Karpas-422 (cell line): ENCODE data around the gene COG7. TPM values are rescaled to one million over a fixed set of nuclear protein-coding genes. Genes with fewer than 3 reads are reported as not detected.
"Not testable (repeated sequence)": the region's sequence is repeated elsewhere in the genome, so short reads cannot be mapped to it uniquely, and the experiment has no call there.

Experiments used
- DNase-seq: peaks from one replicate; pipeline ENCODE4 v3.0.0-alpha.2; 2015
- H2AFZ ChIP-seq: fragments of 200-600 bp; sonication (generic); 2 replicates; pipeline ENCODE4 v1.6.1; 2014; ENCODE audit warnings: antibody characterized with exemption, low read length, mixed read lengths
- H3K27ac ChIP-seq: fragments of 200-600 bp; sonication (generic); 2 replicates; pipeline ENCODE4 v1.5.1; 2014; ENCODE audit warnings: mild to moderate bottlenecking, low read length, moderate library complexity
- H3K27me3 ChIP-seq: fragments of 200-600 bp; sonication (generic); 2 replicates; pipeline ENCODE4 v1.6.1; 2014; ENCODE audit warnings: low read length, mixed read lengths
- H3K36me3 ChIP-seq: fragments of 200-600 bp; sonication (generic); 2 replicates; pipeline ENCODE4 v1.6.1; 2014; ENCODE audit warnings: low read length, mixed read lengths; ENCODE audit not compliant: insufficient read depth
- H3K4me1 ChIP-seq: fragments of 200-600 bp; sonication (generic); 2 replicates; pipeline ENCODE4 v1.6.1; 2014; ENCODE audit warnings: mild to moderate bottlenecking, low read length, mixed read lengths
- H3K4me2 ChIP-seq: fragments of 200-600 bp; sonication (generic); 2 replicates; pipeline ENCODE4 v1.6.1; 2014; ENCODE audit warnings: low read length, low read depth, mild to moderate bottlenecking; ENCODE audit not compliant: poor library complexity, severe bottlenecking
- H3K4me3 ChIP-seq: fragments of 200-600 bp; sonication (generic); 2 replicates; pipeline ENCODE4 v1.5.1; 2014; ENCODE audit warnings: mild to moderate bottlenecking, antibody characterized with exemption, low read length, mixed read lengths
- H3K79me2 ChIP-seq: fragments of 200-600 bp; sonication (generic); 2 replicates; pipeline ENCODE4 v1.6.1; 2014; ENCODE audit warnings: mild to moderate bottlenecking, low read length, mixed read lengths
- H3K9ac ChIP-seq: fragments of 200-600 bp; sonication (generic); 2 replicates; pipeline ENCODE4 v1.6.0; 2014; ENCODE audit warnings: low read length
- H3K9me2 ChIP-seq: fragments of 200-600 bp; sonication (generic), shearing (Covaris generic); replicated peaks from 2 replicates; pipeline ENCODE4 v1.6.0; 2014; ENCODE audit warnings: mild to moderate bottlenecking, low read length, moderate library complexity; ENCODE audit not compliant: insufficient read depth
- H3K9me3 ChIP-seq: fragments of 300-700, 200-600 bp; sonication (generic); 2 replicates; pipeline ENCODE4 v1.6.1; 2014; ENCODE audit warnings: low read length, mixed read lengths
- H4K20me1 ChIP-seq: fragments of 200-600 bp; sonication (generic); 2 replicates; pipeline ENCODE4 v1.6.1; 2014; ENCODE audit warnings: mild to moderate bottlenecking, antibody characterized with exemption, low read length, low read depth; ENCODE audit not compliant: insufficient read depth
- total RNA-seq: library from RNA; depleted of rRNA; stranded (reverse); fragments of >200 nt; shearing (Covaris generic); gene quantifications from 2 replicates; pipeline ENCODE4 v1.2.3, GENCODE V29; 2014; ENCODE audit warnings: low replicate concordance

Gene COG7
- total RNA-seq, 1 experiment from 2014 or later: 18.6 TPM

DNA sequence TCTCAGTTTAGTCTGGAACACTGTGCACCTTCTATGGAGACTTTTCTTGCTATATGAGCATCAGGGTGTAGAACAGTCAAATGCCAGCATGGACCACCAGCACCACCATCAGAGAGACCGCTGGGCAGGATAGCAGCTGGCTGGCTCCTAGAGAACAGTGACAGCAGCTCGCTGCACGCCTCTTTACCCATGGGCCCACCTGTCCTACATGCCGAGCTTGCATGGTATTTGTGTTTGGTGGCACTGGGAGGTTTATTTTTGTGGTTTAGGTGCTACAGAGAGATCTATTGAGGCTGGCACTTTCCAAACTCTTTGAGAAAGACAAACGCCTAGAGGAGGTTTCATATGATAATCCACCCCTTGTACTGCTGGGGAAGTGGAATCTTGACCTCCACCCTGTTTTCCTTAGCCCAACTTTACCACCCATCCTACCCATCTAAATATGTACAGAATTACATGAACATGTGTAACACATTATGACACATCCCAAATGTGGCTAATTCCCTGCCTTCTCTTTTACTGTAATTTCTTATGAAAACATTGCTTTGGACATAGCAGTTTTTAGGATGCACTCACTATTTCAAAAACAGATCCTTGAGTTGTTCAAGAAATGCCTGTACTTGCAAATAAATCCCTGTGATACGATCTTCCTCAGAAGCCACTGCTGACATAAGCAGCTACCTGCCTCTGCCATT is 46.3 kb downstream of the COG7 start:
- no peak overlapping the region for H2AFZ ChIP-seq
- H3K9me3 ChIP-seq: no peaks in the 10 kb centered on the region
- H3K9me2 ChIP-seq: no peaks in the 10 kb centered on the region
- no peaks in the 10 kb centered on the region for H4K20me1 ChIP-seq
- no peaks in the 10 kb centered on the region for H3K36me3 ChIP-seq
- H3K4me1 ChIP-seq: no peaks in the 10 kb centered on the region
- no peaks in the 10 kb centered on the region for H3K27me3 ChIP-seq
- no peak for DNase-seq
- H3K4me3 ChIP-seq: no peak overlapping the region
- H3K79me2 ChIP-seq: no peaks in the 10 kb centered on the region
- no peak overlapping the region for H3K27ac ChIP-seq
- H3K4me2 ChIP-seq: no peak overlapping the region
- no peak overlapping the region for H3K9ac ChIP-seq

DNA sequence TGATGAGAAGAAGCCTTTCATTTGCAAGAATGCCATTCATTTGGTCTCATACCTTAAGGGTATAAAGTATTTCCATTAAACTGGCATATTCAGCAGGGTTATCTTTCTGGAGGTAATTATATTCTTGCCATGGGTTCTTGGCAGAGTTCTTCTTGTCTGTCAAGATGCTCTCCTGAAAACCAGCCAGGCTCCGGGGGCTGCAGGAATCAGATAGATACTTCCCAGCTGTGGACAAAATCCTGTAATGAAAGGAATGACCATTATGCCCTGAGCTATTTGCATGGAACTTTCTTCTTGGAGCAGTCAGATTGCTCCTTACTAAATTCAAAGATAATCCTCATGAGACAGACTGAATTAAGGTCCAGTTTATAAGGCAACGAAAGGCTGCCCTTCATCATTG is 47.0 kb downstream of the COG7 start:
- H3K4me1 ChIP-seq: no peaks in the 10 kb centered on the region
- no peak overlapping the region for H3K4me3 ChIP-seq
- H3K27ac ChIP-seq: no peak overlapping the region
- no peaks in the 10 kb centered on the region for H3K27me3 ChIP-seq
- H3K4me2 ChIP-seq: no peak overlapping the region
- no peaks in the 10 kb centered on the region for H3K79me2 ChIP-seq
- H3K9ac ChIP-seq: no peak overlapping the region
- no peak for DNase-seq
- H3K9me2 ChIP-seq: no peaks in the 10 kb centered on the region
- no peaks in the 10 kb centered on the region for H3K36me3 ChIP-seq
- H2AFZ ChIP-seq: no peak overlapping the region
- H4K20me1 ChIP-seq: no peaks in the 10 kb centered on the region
- no peaks in the 10 kb centered on the region for H3K9me3 ChIP-seq

DNA sequence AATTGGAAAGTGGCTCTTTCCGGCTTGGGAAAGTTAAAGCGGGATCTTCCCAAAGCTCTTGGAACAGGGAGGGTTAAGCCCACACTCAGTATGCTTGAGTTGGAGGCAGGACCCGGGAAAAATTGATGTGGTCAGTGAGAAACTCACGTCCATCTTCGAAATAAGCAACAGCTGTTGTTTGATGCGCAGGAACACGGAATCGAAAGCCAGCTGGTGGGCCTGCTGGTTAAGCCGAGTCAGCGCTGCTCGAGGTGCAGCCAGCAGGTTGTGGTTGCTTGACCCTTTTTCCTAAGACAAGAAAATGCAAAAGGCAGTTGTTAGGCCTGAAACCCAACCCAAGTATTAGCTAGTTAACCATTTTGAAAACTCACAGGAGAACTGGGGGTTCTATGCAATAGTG is 49.4 kb downstream of the COG7 start:
- H2AFZ ChIP-seq: no peak overlapping the region
- H3K9ac ChIP-seq: no peak overlapping the region
- no peaks in the 10 kb centered on the region for H3K9me2 ChIP-seq
- H3K27me3 ChIP-seq: no peaks in the 10 kb centered on the region
- H3K36me3 ChIP-seq: no peaks in the 10 kb centered on the region
- DNase-seq: no peak
- H3K4me2 ChIP-seq: no peak overlapping the region
- no peak overlapping the region for H3K4me3 ChIP-seq
- H3K27ac ChIP-seq: no peak overlapping the region
- H4K20me1 ChIP-seq: no peaks in the 10 kb centered on the region
- H3K4me1 ChIP-seq: no peaks in the 10 kb centered on the region
- H3K9me3 ChIP-seq: no peaks in the 10 kb centered on the region
- H3K79me2 ChIP-seq: no peaks in the 10 kb centered on the region

DNA sequence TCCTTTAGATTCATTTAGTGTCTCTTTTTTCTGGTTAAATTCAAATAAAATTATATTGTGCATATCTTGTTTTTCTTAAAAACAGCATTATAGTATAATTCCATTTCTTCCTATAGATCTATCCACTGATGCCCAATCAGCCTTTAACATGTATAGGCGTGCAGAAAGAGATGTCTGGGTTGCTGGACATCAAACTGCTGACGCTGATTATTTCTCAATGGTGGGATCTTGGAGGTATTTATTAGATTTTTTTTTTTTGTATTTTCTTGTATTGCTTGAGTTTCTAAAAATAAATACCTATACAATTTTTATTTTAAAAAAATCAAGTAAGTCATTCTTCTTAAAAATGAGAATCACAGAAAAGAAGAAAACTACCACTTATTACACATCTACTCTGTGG is 50.9 kb downstream of the COG7 start:
- no peaks in the 10 kb centered on the region for H4K20me1 ChIP-seq
- no peak overlapping the region for H3K9ac ChIP-seq
- H3K27ac ChIP-seq: no peak overlapping the region
- DNase-seq: no peak
- H3K9me2 ChIP-seq: no peaks in the 10 kb centered on the region
- no peak overlapping the region for H3K4me3 ChIP-seq
- no peaks in the 10 kb centered on the region for H3K79me2 ChIP-seq
- no peaks in the 10 kb centered on the region for H3K36me3 ChIP-seq
- H3K27me3 ChIP-seq: no peaks in the 10 kb centered on the region
- H3K9me3 ChIP-seq: no peaks in the 10 kb centered on the region
- no peaks in the 10 kb centered on the region for H3K4me1 ChIP-seq
- no peak overlapping the region for H3K4me2 ChIP-seq
- no peak overlapping the region for H2AFZ ChIP-seq

DNA sequence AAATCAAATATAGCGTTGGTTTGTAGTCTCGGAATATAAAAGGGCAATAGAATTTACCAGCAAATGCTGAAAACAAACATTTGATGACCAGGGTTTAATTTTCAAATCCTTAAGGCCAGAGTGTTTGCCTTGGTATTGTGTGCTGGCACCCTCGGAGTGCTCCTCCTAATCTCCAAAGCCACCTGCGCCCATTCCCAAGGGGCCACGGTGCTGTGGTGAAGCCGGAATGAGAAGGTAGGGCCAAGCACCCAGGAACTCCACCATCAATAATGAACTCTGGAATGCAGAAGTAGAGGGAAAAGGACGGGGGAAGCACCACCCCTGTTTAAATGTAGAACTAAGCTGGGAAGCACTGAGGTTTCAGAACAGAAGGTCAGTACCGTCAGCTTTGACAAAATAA is 51.9 kb downstream of the COG7 start:
- H3K9me3 ChIP-seq: no peaks in the 10 kb centered on the region
- no peak for DNase-seq
- no peak overlapping the region for H3K4me3 ChIP-seq
- no peaks in the 10 kb centered on the region for H3K79me2 ChIP-seq
- H3K27ac ChIP-seq: no peak overlapping the region
- H2AFZ ChIP-seq: no peak overlapping the region
- H3K36me3 ChIP-seq: no peaks in the 10 kb centered on the region
- no peaks in the 10 kb centered on the region for H4K20me1 ChIP-seq
- H3K27me3 ChIP-seq: no peaks in the 10 kb centered on the region
- H3K9me2 ChIP-seq: no peaks in the 10 kb centered on the region
- H3K4me2 ChIP-seq: no peak overlapping the region
- H3K9ac ChIP-seq: no peak overlapping the region
- no peaks in the 10 kb centered on the region for H3K4me1 ChIP-seq

DNA sequence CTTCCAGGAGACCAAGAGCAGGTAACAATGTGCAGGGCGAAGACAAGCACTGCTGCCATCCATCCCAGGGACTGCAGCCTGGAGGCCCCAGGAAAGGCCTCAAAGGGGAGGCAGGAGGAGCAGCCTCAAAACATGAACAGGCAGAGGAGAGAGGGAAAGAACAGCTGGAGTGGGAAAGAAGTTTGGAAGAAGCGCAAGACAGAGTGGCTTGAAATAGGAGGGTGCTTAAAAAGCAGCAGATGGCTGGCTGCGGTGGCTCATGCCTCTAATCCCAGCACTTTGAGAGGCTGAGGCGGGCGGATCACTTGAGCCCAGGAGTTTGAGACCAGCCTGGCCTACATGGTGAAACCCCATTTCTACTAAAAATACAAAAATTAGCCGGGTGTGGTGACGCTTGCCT is 52.5 kb downstream of the COG7 start:
- H3K9me2 ChIP-seq, DNase-seq, H3K27ac ChIP-seq, H3K9me3 ChIP-seq, H4K20me1 ChIP-seq, H3K4me2 ChIP-seq, H3K36me3 ChIP-seq, H3K27me3 ChIP-seq, H3K9ac ChIP-seq, H3K4me3 ChIP-seq, H2AFZ ChIP-seq, H3K79me2 ChIP-seq, H3K4me1 ChIP-seq: not testable (repeated sequence)

DNA sequence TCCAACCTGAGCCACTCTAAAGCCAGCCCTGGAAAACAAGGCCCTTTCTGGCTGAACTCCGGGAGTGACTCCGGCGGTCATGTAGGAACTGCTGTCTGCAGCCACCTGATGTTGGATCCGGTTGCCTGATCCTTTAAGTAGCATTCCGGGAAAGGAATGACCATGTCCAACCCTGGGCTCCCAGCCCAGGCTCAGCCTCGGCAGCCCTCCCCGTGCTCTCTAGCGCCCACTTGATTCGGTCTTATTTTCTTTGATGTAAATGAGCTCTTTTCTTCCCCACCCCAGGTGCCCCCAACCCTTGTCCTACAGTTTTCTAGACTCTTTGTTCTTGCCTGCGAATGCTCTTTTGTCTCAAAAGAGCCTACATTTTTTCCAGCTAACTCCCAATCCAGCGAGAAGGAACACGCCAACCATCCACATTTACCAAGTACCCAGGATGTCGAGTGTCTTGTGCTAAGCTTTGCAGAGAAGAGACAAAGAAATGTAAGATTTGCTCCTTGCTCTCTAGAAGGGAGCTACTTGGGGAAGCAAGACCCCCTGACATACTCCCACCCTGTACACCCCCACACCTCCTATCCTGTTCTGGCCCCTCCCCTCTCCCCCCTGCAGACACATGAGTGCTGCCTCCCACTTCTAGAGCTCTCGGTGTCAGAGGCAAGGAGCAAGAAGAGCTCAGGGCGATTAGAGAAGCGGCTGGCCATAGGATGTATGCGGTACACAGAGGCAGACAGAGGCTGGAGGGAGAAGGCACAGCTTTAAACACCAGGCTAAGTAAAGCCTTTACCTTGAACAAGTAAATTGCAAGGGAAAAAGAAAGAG is 53.8 kb downstream of the COG7 start:
- Histone ChIP-seq H3K36me3 (no peaks in the 10 kb centered on the region), H3K9ac (no peak overlapping the region)

DNA sequence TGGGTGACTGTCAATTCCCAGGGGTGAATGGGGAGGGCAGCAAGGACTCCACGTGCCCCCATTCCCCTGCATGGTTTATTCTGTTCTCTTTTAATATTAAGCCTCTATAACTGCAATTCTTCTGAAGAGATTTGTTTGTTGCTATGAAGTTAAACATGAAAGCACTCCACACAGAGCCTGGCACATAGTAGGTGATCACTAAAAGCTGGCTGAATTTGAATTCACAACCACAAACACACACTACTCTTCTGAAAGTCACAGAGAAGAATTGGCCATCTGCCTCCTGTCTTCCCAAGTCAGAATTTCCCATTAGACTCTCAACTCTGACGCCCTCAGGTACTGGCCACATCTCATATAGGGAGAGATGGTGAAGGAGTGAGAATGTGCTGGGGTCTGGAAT is 55.5 kb downstream of the COG7 start:
- H4K20me1 ChIP-seq: no peaks in the 10 kb centered on the region
- H3K4me2 ChIP-seq: no peak overlapping the region
- no peak overlapping the region for H3K9ac ChIP-seq
- no peak overlapping the region for H2AFZ ChIP-seq
- no peaks in the 10 kb centered on the region for H3K9me3 ChIP-seq
- no peak for DNase-seq
- no peaks in the 10 kb centered on the region for H3K36me3 ChIP-seq
- no peaks in the 10 kb centered on the region for H3K9me2 ChIP-seq
- H3K4me1 ChIP-seq: no peaks in the 10 kb centered on the region
- no peak overlapping the region for H3K27ac ChIP-seq
- no peaks in the 10 kb centered on the region for H3K79me2 ChIP-seq
- no peaks in the 10 kb centered on the region for H3K27me3 ChIP-seq
- no peak overlapping the region for H3K4me3 ChIP-seq

More for the DNA sequence above, 53.8 kb downstream of the COG7 start:
- no peak overlapping the region for H3K4me3 ChIP-seq
- DNase-seq: no peak
- H3K4me1 ChIP-seq: no peaks in the 10 kb centered on the region
- no peaks in the 10 kb centered on the region for H3K27me3 ChIP-seq
- no peak overlapping the region for H2AFZ ChIP-seq
- no peaks in the 10 kb centered on the region for H3K9me2 ChIP-seq
- no peak overlapping the region for H3K27ac ChIP-seq
- H3K79me2 ChIP-seq: no peaks in the 10 kb centered on the region
- no peaks in the 10 kb centered on the region for H3K9me3 ChIP-seq
- H4K20me1 ChIP-seq: no peaks in the 10 kb centered on the region
- H3K4me2 ChIP-seq: no peak overlapping the region
